Thymus (tissue), 11 donors: Measurements from ENCODE around the gene CDH10. TPM values are rescaled to one million over a fixed set of nuclear protein-coding genes. Genes with fewer than 3 reads are reported as not detected.

Source experiments
- DNase-seq, 9 donors: peaks; one replicate each; pipeline ENCODE4 v3.0.0-alpha.2; 2013; ENCODE audit warnings: low spot score in 9 of 9, low read depth in 6 of 9, missing footprints in 1 of 9
- H3K27ac ChIP-seq, 2 donors: one replicate each; pipeline ENCODE4 v1.5.1; 2013; ENCODE audit warnings: control low read depth in 1 of 2, low read depth in 1 of 2, low read length in 1 of 2, mild to moderate bottlenecking in 1 of 2, moderate library complexity in 1 of 2
- H3K27me3 ChIP-seq, 2 donors: one replicate each; pipeline ENCODE4 v1.5.1; 2013; ENCODE audit warnings: low read length in 1 of 2; ENCODE audit not compliant: control insufficient read depth in 2 of 2, insufficient read depth in 1 of 2
- H3K36me3 ChIP-seq, 2 donors: one replicate each; pipeline ENCODE4 v1.5.1; 2013; ENCODE audit warnings: low read length in 1 of 2, mild to moderate bottlenecking in 1 of 2, moderate library complexity in 1 of 2; ENCODE audit not compliant: control insufficient read depth in 2 of 2, insufficient read depth in 2 of 2
- H3K4me1 ChIP-seq, 2 donors: one replicate each; pipeline ENCODE4 v1.5.1; 2013; ENCODE audit warnings: low read length in 2 of 2; ENCODE audit not compliant: control insufficient read depth in 2 of 2, insufficient read depth in 2 of 2
- H3K4me3 ChIP-seq, 2 donors: one replicate each; pipeline ENCODE4 v1.5.1; 2013; ENCODE audit warnings: low read length in 2 of 2, control low read depth in 1 of 2, mild to moderate bottlenecking in 1 of 2
- H3K9me3 ChIP-seq, 2 donors: one replicate each; pipeline ENCODE4 v1.5.1; 2013; ENCODE audit warnings: low read length in 1 of 2, mild to moderate bottlenecking in 1 of 2; ENCODE audit not compliant: control insufficient read depth in 2 of 2, insufficient read depth in 1 of 2
- WGBS: extraction: QIAGEN DNeasy Blood & Tissue Kit; methylation state at CpG from one replicate; pipeline ENCODE4 v1.1.7; 2013; 5-methylcytosine and 5-hydroxymethylcytosine counted together
- polyA plus RNA-seq: library from polyadenylated mRNA; stranded (reverse); fragments of 200-250 nt; gene quantifications from one replicate; pipeline ENCODE4 v1.2.3, GENCODE V29; 2013
- total RNA-seq: library from RNA; stranded (reverse); fragments of 120-200 nt; gene quantifications from one replicate; pipeline ENCODE4 v1.2.4, GENCODE V29; 2013
- donor health status: healthy.

CDH10 gene
- total and polyA plus RNA-seq, 2 donors = 0.02 to 0.05 TPM

GRCh38 chr5:24642022-24642421 lies 2.8 kb downstream of the CDH10 start:
- Histone ChIP-seq H3K27ac (no peak overlapping the region), H3K9me3 (no peaks in the 10 kb centered on the region), H3K36me3 (no peaks in the 10 kb centered on the region), H3K27me3 (no peaks in the 10 kb centered on the region), H3K4me3 (no peak overlapping the region), H3K4me1 (no peaks in the 10 kb centered on the region)
- WGBS = 3% methylated on average over 1 of the region's 1 CpG
- DNase-seq = no peak

- Histone ChIP-seq H3K27ac (no peak overlapping the region), H3K36me3 (no peaks in the 10 kb centered on the region), H3K9me3 (no peaks in the 10 kb centered on the region), H3K27me3 (no peaks in the 10 kb centered on the region), H3K4me3 (no peak overlapping the region), H3K4me1 (no peaks in the 10 kb centered on the region)
- no peak for DNase-seq
- WGBS = 92% methylated on average over 5 of the region's 5 CpGs
Measured at GRCh38 chr5:24635209-24635608, 9.6 kb downstream of the CDH10 start.

GRCh38 chr5:24633715-24634325 lies 11.0 kb downstream of the CDH10 start:
- peak in 3 of 9 donors; percentile 4 to 23 (median 15) for DNase-seq
- H3K9me3 ChIP-seq = no peaks in the 10 kb centered on the region
- no peak overlapping the region for H3K4me3 ChIP-seq
- no peaks in the 10 kb centered on the region for H3K4me1 ChIP-seq
- no peaks in the 10 kb centered on the region for H3K27me3 ChIP-seq
- H3K27ac ChIP-seq = no peak overlapping the region
- WGBS = 6% methylated on average over 4 of the region's 4 CpGs
- H3K36me3 ChIP-seq = no peaks in the 10 kb centered on the region

- H3K4me1 ChIP-seq = no peaks in the 10 kb centered on the region
Measured at GRCh38 chr5:24632353-24632752, 12.4 kb downstream of the CDH10 start.

GRCh38 chr5:24630918-24631317 lies 13.9 kb downstream of the CDH10 start:
- Histone ChIP-seq H3K36me3 (no peaks in the 10 kb centered on the region), H3K27me3 (no peaks in the 10 kb centered on the region), H3K27ac (no peak overlapping the region), H3K4me1 (no peaks in the 10 kb centered on the region), H3K9me3 (no peaks in the 10 kb centered on the region), H3K4me3 (no peak overlapping the region)
- no peak for DNase-seq

More at GRCh38 chr5:24632353-24632752, 12.4 kb downstream of the CDH10 start:
- H3K36me3 ChIP-seq = no peaks in the 10 kb centered on the region
- no peaks in the 10 kb centered on the region for H3K27me3 ChIP-seq
- H3K9me3 ChIP-seq = no peaks in the 10 kb centered on the region
- DNase-seq = no peak
- H3K27ac ChIP-seq = no peak overlapping the region
- no peak overlapping the region for H3K4me3 ChIP-seq

- H3K27me3 ChIP-seq = no peaks in the 10 kb centered on the region
- no peaks in the 10 kb centered on the region for H3K9me3 ChIP-seq
- WGBS = 81% methylated on average over 1 of the region's 1 CpG
- no peaks in the 10 kb centered on the region for H3K36me3 ChIP-seq
- H3K4me1 ChIP-seq = no peaks in the 10 kb centered on the region
- H3K4me3 ChIP-seq = no peak overlapping the region
- H3K27ac ChIP-seq = no peak overlapping the region
- no peak for DNase-seq
Measured at GRCh38 chr5:24629798-24630197, 15.0 kb downstream of the CDH10 start.

- Histone ChIP-seq H3K36me3 (no peaks in the 10 kb centered on the region), H3K4me1 (no peaks in the 10 kb centered on the region), H3K9me3 (no peaks in the 10 kb centered on the region), H3K4me3 (no peak overlapping the region), H3K27me3 (no peaks in the 10 kb centered on the region), H3K27ac (no peak overlapping the region)
- DNase-seq = no peak
Measured at GRCh38 chr5:24624872-24625271, 19.9 kb downstream of the CDH10 start.

- no peak for DNase-seq
- Histone ChIP-seq H3K4me1 (no peaks in the 10 kb centered on the region), H3K36me3 (no peaks in the 10 kb centered on the region), H3K27ac (no peak overlapping the region), H3K9me3 (no peaks in the 10 kb centered on the region), H3K27me3 (no peaks in the 10 kb centered on the region), H3K4me3 (no peak overlapping the region)
- WGBS = 82% methylated on average over 1 of the region's 1 CpG
Measured at GRCh38 chr5:24623624-24624023, 21.2 kb downstream of the CDH10 start.

GRCh38 chr5:24623031-24623430 lies 21.7 kb downstream of the CDH10 start:
- WGBS = 66% methylated on average over 5 of the region's 5 CpGs
- no peaks in the 10 kb centered on the region for H3K4me1 ChIP-seq
- no peak overlapping the region for H3K4me3 ChIP-seq
- no peak for DNase-seq
- no peaks in the 10 kb centered on the region for H3K9me3 ChIP-seq
- H3K27me3 ChIP-seq = no peaks in the 10 kb centered on the region
- no peak overlapping the region for H3K27ac ChIP-seq
- H3K36me3 ChIP-seq = no peaks in the 10 kb centered on the region

GRCh38 chr5:24621792-24622191 lies 23.0 kb downstream of the CDH10 start:
- H3K27ac ChIP-seq = no peak overlapping the region
- 37% methylated on average over 6 of the region's 6 CpGs for WGBS
- H3K36me3 ChIP-seq = no peaks in the 10 kb centered on the region
- DNase-seq = no peak
- no peaks in the 10 kb centered on the region for H3K4me1 ChIP-seq
- no peaks in the 10 kb centered on the region for H3K27me3 ChIP-seq
- H3K4me3 ChIP-seq = no peak overlapping the region
- H3K9me3 ChIP-seq = no peaks in the 10 kb centered on the region
